Breast epithelium (tissue), 3 donors: ENCODE measurements around the gene MOSMO.

Experiments used
- CTCF ChIP-seq, 3 donors: fragments of 450-650 bp; IDR thresholded peaks; one replicate each; pipeline ENCODE4 v1.5.1; 2016 to 2017; ENCODE audit warnings: antibody characterized with exemption in 3 of 3, mild to moderate bottlenecking in 3 of 3, moderate library complexity in 3 of 3
- POLR2A ChIP-seq: fragments of 450-650 bp; IDR thresholded peaks from one replicate; pipeline ENCODE4 v1.6.1; 2016; ENCODE audit warnings: antibody characterized with exemption, mild to moderate bottlenecking, moderate library complexity

DNA sequence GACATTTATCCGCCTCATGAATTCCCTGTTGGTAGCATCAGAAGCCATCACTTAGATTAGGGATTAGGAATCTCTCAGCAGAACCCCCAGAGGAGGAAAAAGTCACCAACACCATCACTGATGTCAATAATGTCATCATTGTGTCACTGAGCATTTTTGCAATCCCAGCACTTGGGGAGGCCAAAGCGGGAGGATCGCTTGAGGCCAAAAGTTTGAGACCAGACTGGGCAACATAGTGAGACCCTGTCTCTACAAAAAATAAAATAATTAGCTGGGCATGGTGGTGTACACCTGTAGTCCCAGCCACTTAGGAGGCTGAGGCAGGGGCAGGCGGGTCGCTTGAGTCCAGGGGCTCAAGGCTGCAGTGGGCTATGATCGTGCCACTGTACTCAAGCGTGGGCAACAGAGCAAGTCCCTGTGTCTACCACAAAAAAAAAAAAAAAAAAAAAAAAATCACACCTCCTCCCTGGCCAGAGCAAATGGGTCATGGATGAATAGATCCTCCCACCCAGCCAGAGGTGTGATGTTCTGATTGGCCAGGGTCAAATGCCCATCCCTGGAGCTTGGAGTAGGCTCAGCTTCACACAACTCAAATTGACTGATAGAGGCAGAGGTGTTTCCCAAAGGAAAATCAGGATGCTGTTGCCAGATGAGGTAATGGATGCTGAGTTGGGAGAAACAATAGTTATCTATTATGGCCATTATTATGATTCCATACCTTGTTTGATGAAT lies 116.0 kb downstream of the MOSMO start:
- no peak for TF ChIP-seq CTCF (IDR thresholded peaks at IDR 0.05)
- no peak for TF ChIP-seq POLR2A
